Natural killer cell treated with Interleukin-12 subunit alpha and Interleukin-12 subunit beta and Interleukin-15 and Interleukin-18, amount 100 ng/mL, for 72 hours (primary cell): ENCODE results near the gene IL32. TPM values are rescaled to one million over a fixed set of nuclear protein-coding genes. Genes with fewer than 3 reads are reported as not detected.
A peak's percentile ranks its signal among the peaks of the same experiment; 100 is the strongest.
"Not testable (repeated sequence)": the region's sequence is repeated elsewhere in the genome, so short reads cannot be mapped to it uniquely, and the experiment has no call there.

Experiments used
- ATAC-seq, 2 donors: fragments of 150-1000 bp; cut with Tn5 transposase in 1 of 2; sonication (Bioruptor Pico), chemical (Tn5 transposase) in 1 of 2; 2 replicates each; pipeline ENCODE4 v1.10.0; 2021
- DNase-seq: peaks from one replicate; pipeline ENCODE4 v3.0.0; 2022; ENCODE audit warnings: low spot score
- H3K27ac Mint-ChIP-seq, 2 donors: 1 replicate in 1 of 2; 2 replicates in 1 of 2; pipeline ENCODE4 v1.8.0; 2022; ENCODE audit warnings: mixed read lengths in 2 of 2, mild to moderate bottlenecking in 1 of 2, moderate library complexity in 1 of 2
- H3K27me3 Mint-ChIP-seq, 2 donors: 1 replicate in 1 of 2; 2 replicates in 1 of 2; pipeline ENCODE4 v1.8.0; 2022; ENCODE audit warnings: mixed read lengths in 2 of 2
- H3K36me3 Mint-ChIP-seq: one replicate; pipeline ENCODE4 v1.8.0; 2022; ENCODE audit warnings: mixed read lengths
- H3K4me1 Mint-ChIP-seq, 2 donors: 1 replicate in 1 of 2; 2 replicates in 1 of 2; pipeline ENCODE4 v1.8.0; 2022; ENCODE audit warnings: low read depth in 2 of 2, mixed read lengths in 2 of 2, mild to moderate bottlenecking in 1 of 2
- H3K4me3 Mint-ChIP-seq: one replicate; pipeline ENCODE4 v1.8.0; 2022; ENCODE audit warnings: mixed read lengths
- H3K9me3 Mint-ChIP-seq: 2 replicates; pipeline ENCODE4 v1.8.0; 2022; ENCODE audit warnings: mixed read lengths
- total RNA-seq, 2 donors: library from RNA; stranded (reverse); gene quantifications; one replicate each; pipeline ENCODE4 v1.2.3, GENCODE V29; 2022

Gene IL32
- total RNA-seq, 2 donors from 2014 or later: 678 to 1,235 TPM

- H3K36me3 Mint-ChIP-seq: peaks cover 22% of the 10 kb centered on the region
- DNase-seq: peak; percentile 95
- no peaks in the 10 kb centered on the region for H3K9me3 Mint-ChIP-seq
- peaks cover 80 to 91% of the 10 kb centered on the region in 2 donors for H3K4me1 Mint-ChIP-seq
- H3K4me3 Mint-ChIP-seq: peak overlapping the region; percentile 85
- peak; percentile 85 to 88 for ATAC-seq
- H3K27me3 Mint-ChIP-seq: no peaks in the 10 kb centered on the region
- peak overlapping the region; percentile 98 to 100 for H3K27ac Mint-ChIP-seq
These were observed 9.6 kb downstream of the IL32 start for GRCh38 chr16:3074860-3075522.

GRCh38 chr16:3075523-3075915 lies 10.1 kb downstream of the IL32 start:
- Mint-ChIP-seq H3K27ac (peak overlapping the region; percentile 98 to 100), H3K27me3 (no peaks in the 10 kb centered on the region), H3K4me1 (peaks cover 78 to 86% of the 10 kb centered on the region in 2 donors), H3K36me3 (peaks cover 20% of the 10 kb centered on the region), H3K9me3 (no peaks in the 10 kb centered on the region), H3K4me3 (peak overlapping the region; percentile 85)
- no peak for ATAC-seq
- DNase-seq: no peak

- H3K36me3 Mint-ChIP-seq: peaks cover 23% of the 10 kb centered on the region
These were observed 10.5 kb downstream of the IL32 start for GRCh38 chr16:3075946-3076345.

GRCh38 chr16:3076577-3076976 lies 11.1 kb downstream of the IL32 start:
- peaks cover 25% of the 10 kb centered on the region for H3K36me3 Mint-ChIP-seq

More at GRCh38 chr16:3075946-3076345, 10.5 kb downstream of the IL32 start:
- peak overlapping the region; percentile 85 for H3K4me3 Mint-ChIP-seq
- H3K4me1 Mint-ChIP-seq: peaks cover 76 to 85% of the 10 kb centered on the region in 2 donors
- H3K27me3 Mint-ChIP-seq, DNase-seq, H3K9me3 Mint-ChIP-seq, ATAC-seq: not testable (repeated sequence)
- peak overlapping the region; percentile 98 to 100 for H3K27ac Mint-ChIP-seq

GRCh38 chr16:3080024-3080423 lies 14.6 kb downstream of the IL32 start:
- ATAC-seq: no peak
- no peaks in the 10 kb centered on the region for H3K9me3 Mint-ChIP-seq
- no peak for DNase-seq
- H3K4me3 Mint-ChIP-seq: no peak overlapping the region
- peaks cover 55 to 59% of the 10 kb centered on the region in 2 donors for H3K4me1 Mint-ChIP-seq
- no peaks in the 10 kb centered on the region for H3K27me3 Mint-ChIP-seq
- H3K27ac Mint-ChIP-seq: peak overlapping the region; percentile 58 to 87
- H3K36me3 Mint-ChIP-seq: peaks cover 25% of the 10 kb centered on the region

More at GRCh38 chr16:3076577-3076976, 11.1 kb downstream of the IL32 start:
- Mint-ChIP-seq H3K27ac (peak overlapping the region; percentile 98 to 100), H3K9me3 (no peaks in the 10 kb centered on the region), H3K4me3 (peak overlapping the region; percentile 85), H3K4me1 (peaks cover 71 to 80% of the 10 kb centered on the region in 2 donors), H3K27me3 (no peaks in the 10 kb centered on the region)
- no peak for ATAC-seq
- DNase-seq: no peak

DNA sequence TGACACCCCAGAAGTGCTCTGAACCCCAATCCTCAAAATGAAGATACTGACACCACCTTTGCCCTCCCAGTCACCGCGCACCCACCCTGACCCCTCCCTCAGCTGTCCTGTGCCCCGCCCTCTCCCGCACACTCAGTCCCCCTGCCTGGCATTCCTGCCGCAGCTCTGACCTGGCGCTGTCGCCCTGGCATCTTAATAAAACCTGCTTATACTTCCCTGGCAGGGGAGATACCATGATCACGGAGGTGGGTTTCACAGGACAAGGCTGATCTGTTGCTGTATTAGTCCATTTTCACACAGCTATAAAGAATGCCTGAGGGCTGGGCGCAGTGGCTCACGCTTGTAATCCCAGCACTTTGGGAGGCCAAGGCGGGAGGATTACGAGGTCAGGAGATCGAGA lies 16.5 kb downstream of the IL32 start:
- not testable (repeated sequence) for H3K4me3 Mint-ChIP-seq, H3K9me3 Mint-ChIP-seq, H3K27me3 Mint-ChIP-seq, ATAC-seq, DNase-seq
- H3K4me1 Mint-ChIP-seq: peaks cover 46 to 56% of the 10 kb centered on the region in 2 donors
- peak overlapping the region in 1 of 2 donors; percentile 39 for H3K27ac Mint-ChIP-seq
- H3K36me3 Mint-ChIP-seq: peaks cover 25% of the 10 kb centered on the region

DNA sequence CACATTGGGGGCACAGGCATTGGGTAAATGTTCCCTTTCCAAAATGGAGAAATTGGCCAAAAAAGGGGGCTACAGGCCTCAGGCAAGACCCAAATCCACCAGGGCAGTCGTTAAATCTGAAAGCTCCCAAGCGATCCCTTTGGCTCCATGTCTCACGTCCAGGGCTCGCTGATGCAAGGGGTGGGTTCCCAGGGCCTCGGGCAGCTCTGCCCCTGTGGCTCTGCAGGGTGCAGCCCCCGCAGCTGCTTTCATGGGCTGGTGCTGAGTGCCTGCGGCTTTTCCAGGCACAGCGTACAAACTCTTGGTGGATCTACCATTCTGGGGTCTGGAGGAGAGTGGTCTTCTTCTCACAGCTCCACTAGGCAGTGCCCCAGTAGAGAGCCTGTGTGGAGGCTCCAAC lies 18.0 kb downstream of the IL32 start:
- not testable (repeated sequence) for H3K27me3 Mint-ChIP-seq, ATAC-seq, H3K4me3 Mint-ChIP-seq, H3K9me3 Mint-ChIP-seq, DNase-seq
- Mint-ChIP-seq H3K4me1 (peaks cover 41 to 53% of the 10 kb centered on the region in 2 donors), H3K27ac (peak overlapping the region; percentile 23 to 39), H3K36me3 (peaks cover 16% of the 10 kb centered on the region)

GRCh38 chr16:3084491-3084890 lies 19.1 kb downstream of the IL32 start:
- H3K27me3 Mint-ChIP-seq: no peaks in the 10 kb centered on the region
- H3K9me3 Mint-ChIP-seq: no peaks in the 10 kb centered on the region
- H3K4me1 Mint-ChIP-seq: peaks cover 40 to 51% of the 10 kb centered on the region in 2 donors
- ATAC-seq (no peak), DNase-seq (no peak)
- H3K27ac Mint-ChIP-seq: peak overlapping the region; percentile 77 to 94
- peaks cover 11% of the 10 kb centered on the region for H3K36me3 Mint-ChIP-seq
- no peak overlapping the region for H3K4me3 Mint-ChIP-seq

DNA sequence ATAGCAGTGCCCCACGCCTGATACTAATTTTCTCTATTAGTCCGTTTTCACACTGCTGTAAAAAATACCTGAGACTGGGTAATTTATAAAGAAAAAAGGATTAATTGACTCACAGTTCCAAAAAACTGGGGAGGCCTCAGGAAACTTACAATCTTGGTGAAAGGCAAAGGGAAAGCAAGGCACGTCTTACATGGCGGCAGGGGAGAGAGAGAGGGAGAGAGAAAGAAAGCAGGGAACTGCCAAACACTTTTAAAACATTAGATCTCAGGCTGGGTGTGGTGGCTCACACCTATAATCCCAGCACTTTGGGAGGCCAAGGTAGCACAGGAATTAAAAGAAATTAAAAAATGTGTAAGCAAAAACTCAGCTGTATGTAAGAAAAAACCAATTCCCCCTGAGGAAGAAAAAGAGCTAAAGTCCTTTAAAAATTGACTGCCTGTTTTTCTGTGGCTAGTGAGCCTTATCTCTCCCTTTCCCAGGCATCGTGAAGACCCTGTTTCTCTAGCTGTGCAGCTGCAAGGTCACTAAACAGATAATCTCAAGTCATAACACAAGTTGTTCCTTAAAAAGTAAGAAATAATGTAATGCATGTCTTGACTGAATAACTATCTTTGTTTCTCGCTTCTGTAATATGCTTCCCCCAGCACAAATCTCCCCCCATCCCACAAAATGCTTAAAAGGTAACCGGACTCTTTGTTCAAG lies 19.7 kb downstream of the IL32 start:
- ATAC-seq (no peak), DNase-seq (no peak)
- peaks cover 34 to 45% of the 10 kb centered on the region in 2 donors for H3K4me1 Mint-ChIP-seq
- H3K36me3 Mint-ChIP-seq: peaks cover 5% of the 10 kb centered on the region
- H3K4me3 Mint-ChIP-seq: peak overlapping the region; percentile 47
- no peaks in the 10 kb centered on the region for H3K9me3 Mint-ChIP-seq
- no peaks in the 10 kb centered on the region for H3K27me3 Mint-ChIP-seq
- H3K27ac Mint-ChIP-seq: peak overlapping the region; percentile 77 to 94

DNA sequence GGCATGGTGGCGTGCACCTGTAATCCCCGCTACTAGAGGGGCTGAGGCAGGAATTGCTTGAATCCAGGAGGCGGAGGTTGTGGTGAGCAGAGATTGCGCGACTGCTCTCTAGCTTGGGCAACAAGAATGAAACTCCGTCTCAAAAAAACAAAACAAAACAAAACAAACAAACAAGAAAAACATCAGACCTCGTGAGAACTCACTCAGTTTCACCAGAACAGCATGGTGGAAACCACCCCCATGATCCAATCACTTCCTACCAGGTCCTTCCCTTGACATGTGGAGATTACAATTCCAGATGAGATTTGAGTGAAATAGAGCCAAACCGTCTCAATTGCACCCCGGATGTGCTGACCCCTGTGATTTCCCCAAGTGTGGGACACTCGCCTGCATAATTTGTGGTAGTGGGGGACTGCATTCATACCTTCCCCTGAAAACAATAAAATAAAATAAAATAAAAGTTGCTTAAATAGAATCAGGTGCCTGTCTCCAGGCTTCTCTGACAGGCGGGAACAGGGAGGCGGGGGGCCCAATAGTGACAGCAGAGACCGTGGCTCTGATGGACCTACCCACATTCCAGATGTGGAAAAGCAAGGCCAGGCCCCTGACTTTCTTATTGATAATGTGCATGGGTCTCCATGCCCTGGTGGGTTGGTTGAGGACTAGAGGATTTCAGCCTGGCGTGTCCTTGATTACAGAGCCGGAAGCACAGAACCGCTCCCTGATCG lies 20.6 kb downstream of the IL32 start:
- Mint-ChIP-seq H3K27me3 (no peaks in the 10 kb centered on the region), H3K36me3 (peaks cover under 1% of the 10 kb centered on the region), H3K4me1 (peaks cover 30 to 44% of the 10 kb centered on the region in 2 donors), H3K4me3 (peak overlapping the region; percentile 74), H3K9me3 (no peaks in the 10 kb centered on the region), H3K27ac (peak overlapping the region; percentile 77 to 94)
- DNase-seq (no peak), ATAC-seq (no peak)

GRCh38 chr16:3086596-3087242 lies 21.3 kb downstream of the IL32 start:
- peak; percentile 71 to 85 for ATAC-seq
- no peak for DNase-seq
- peak overlapping the region; percentile 74 for H3K4me3 Mint-ChIP-seq
- H3K9me3 Mint-ChIP-seq: no peaks in the 10 kb centered on the region
- H3K27ac Mint-ChIP-seq: peak overlapping the region; percentile 77 to 94
- peaks cover 29 to 48% of the 10 kb centered on the region in 2 donors for H3K4me1 Mint-ChIP-seq
- H3K27me3 Mint-ChIP-seq: no peaks in the 10 kb centered on the region
- no peaks in the 10 kb centered on the region for H3K36me3 Mint-ChIP-seq

DNA sequence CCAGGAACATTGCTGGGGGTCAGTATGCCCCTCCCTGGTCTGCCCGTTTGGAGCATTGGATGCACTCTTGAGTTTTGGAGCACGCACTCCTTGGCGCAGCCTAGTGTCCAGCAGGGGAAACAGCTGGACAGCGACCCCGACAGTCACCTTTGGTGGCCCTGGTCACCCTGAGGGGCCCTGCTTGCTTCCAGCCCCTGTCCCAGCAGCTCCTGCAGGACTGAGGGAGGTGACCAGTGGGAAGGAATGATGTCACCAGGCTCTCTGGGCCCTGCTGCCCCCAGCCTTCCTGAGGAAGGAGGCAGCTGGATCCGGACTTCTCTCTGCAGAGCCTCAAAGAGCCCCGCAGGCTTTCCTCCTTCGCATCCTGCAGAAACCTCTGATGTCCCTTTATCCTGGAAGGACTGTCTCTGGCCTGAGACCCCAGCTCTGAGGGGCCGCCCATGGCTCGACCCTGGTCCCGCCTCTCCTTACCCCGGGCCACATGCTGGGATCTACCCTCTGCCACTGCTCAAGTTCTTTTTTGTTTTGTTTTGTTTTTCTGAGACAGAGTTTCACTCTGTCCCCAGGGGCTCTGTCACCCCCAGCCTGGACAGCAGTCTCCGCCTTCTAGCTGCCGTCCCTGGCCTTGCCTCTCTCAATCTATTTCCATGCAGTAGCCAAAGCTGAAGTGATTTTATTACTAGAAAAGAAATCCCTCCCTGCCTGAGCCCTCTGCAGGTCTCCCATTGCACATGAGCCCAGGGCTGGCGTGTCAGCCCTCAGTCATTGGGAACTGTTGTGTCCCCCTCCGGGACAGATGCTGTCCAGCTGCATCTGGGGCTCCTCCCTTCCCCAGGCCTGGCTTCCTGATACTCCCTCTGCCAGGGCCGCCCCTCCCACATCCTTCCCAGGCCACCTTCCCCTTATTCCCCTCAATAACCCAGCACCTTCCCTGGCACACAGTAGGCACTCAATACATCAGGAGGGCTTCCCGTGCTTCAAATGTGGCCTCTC lies 22.1 kb downstream of the IL32 start:
- H3K4me1 Mint-ChIP-seq: peaks cover 29 to 48% of the 10 kb centered on the region in 2 donors
- H3K4me3 Mint-ChIP-seq: peak overlapping the region; percentile 82
- peak; percentile 64 to 75 for ATAC-seq
- H3K27me3 Mint-ChIP-seq: no peaks in the 10 kb centered on the region
- no peaks in the 10 kb centered on the region for H3K9me3 Mint-ChIP-seq
- H3K36me3 Mint-ChIP-seq: no peaks in the 10 kb centered on the region
- H3K27ac Mint-ChIP-seq: peak overlapping the region; percentile 77 to 94
- DNase-seq: no peak
